PC-3 (cell line): ENCODE results near the gene PALB2. TPM values are rescaled to one million over a fixed set of nuclear protein-coding genes. Genes with fewer than 3 reads are reported as not detected.

Source experiments
- ATAC-seq: fragments of 200-7000 bp; cut with Tn5 transposase; 2 replicates; pipeline ENCODE4 v1.9.1; 2020; ENCODE audit warnings: mild to moderate bottlenecking, moderate library complexity
- BruUV-seq: library from RNA; stranded (reverse); fragments of 400-500 nt; replicated peaks from 2 replicates; lab custom pipeline; 2021; lab: Mats Ljungman, UMichigan
- CTCF ChIA-PET: fragments of 300-600 bp; sonication (Branson Sonifier 250); formaldehyde crosslinking; loops from one replicate; lab custom pipeline; 2022; ENCODE audit warnings: antibody characterized with exemption; lab: Charles Lee
- POLR2A ChIA-PET: fragments of 300-600 bp; sonication (Branson Sonifier 250); formaldehyde crosslinking; loops from one replicate; lab custom pipeline; 2022; ENCODE audit warnings: antibody characterized with exemption; ENCODE audit not compliant: unreplicated experiment; lab: Charles Lee
- DNase-seq: peaks from one replicate; pipeline ENCODE4 v3.0.0-alpha.2; 2015
- H2AFZ ChIP-seq: fragments of 300-600 bp; sonication (generic); 2 replicates; pipeline ENCODE4 v1.6.0; 2016; ENCODE audit warnings: antibody characterized with exemption, low read length
- H3F3A ChIP-seq: fragments of 300-600 bp; sonication (generic); one replicate; pipeline ENCODE4 v1.6.0; 2017; ENCODE audit warnings: antibody characterized with exemption, low read length, control low read depth, mild to moderate bottlenecking; ENCODE audit not compliant: unreplicated experiment
- H3K27ac ChIP-seq: fragments of 300-600 bp; sonication (generic); 2 replicates; pipeline ENCODE4 v1.5.1; 2016; ENCODE audit warnings: mild to moderate bottlenecking, low read length
- H3K27me3 ChIP-seq: fragments of 300-600 bp; sonication (generic); 2 replicates; pipeline ENCODE4 v1.6.1; 2016; ENCODE audit warnings: low read length, mixed read lengths
- H3K36me3 ChIP-seq: fragments of 300-600 bp; sonication (generic); 2 replicates; pipeline ENCODE4 v1.6.1; 2016; ENCODE audit warnings: low read depth, mixed run types, low read length, mixed read lengths
- H3K4me1 ChIP-seq: fragments of 300-600 bp; sonication (generic); 2 replicates; pipeline ENCODE4 v1.5.1; 2016; ENCODE audit warnings: low read length; ENCODE audit not compliant: insufficient read depth
- H3K4me2 ChIP-seq: fragments of 300-600 bp; sonication (generic); 2 replicates; pipeline ENCODE4 v1.6.0; 2016; ENCODE audit warnings: low read length
- H3K4me3 ChIP-seq: fragments of 300-600 bp; sonication (generic); 2 replicates; pipeline ENCODE4 v1.5.1; 2016; ENCODE audit warnings: mild to moderate bottlenecking, low read length, mixed read lengths
- H3K79me2 ChIP-seq: fragments of 300-600 bp; sonication (generic); 2 replicates; pipeline ENCODE4 v1.6.1; 2017; ENCODE audit warnings: low read length, mixed read lengths
- H3K9ac ChIP-seq: fragments of 300-600 bp; sonication (generic); 2 replicates; pipeline ENCODE4 v1.6.0; 2016; ENCODE audit warnings: mild to moderate bottlenecking, low read length
- H3K9me2 ChIP-seq: fragments of 300-600 bp; sonication (generic); replicated peaks from 2 replicates; pipeline ENCODE4 v1.6.1; 2016; ENCODE audit warnings: mixed run types, low read length, mixed read lengths
- H3K9me3 ChIP-seq: fragments of 300-600 bp; sonication (generic); 2 replicates; pipeline ENCODE4 v1.6.1; 2016; ENCODE audit warnings: low read length, mixed read lengths
- H4K20me1 ChIP-seq: fragments of 300-600 bp; sonication (generic); 2 replicates; pipeline ENCODE4 v1.6.1; 2016; ENCODE audit warnings: low read length, mixed read lengths
- EZH2 ChIP-seq: fragments of 300-600 bp; sonication (generic); IDR thresholded peaks from one replicate; pipeline ENCODE4 v1.6.1; 2017; ENCODE audit warnings: antibody characterized with exemption, mild to moderate bottlenecking, low read length; ENCODE audit not compliant: unreplicated experiment
- EZH2phosphoT487 ChIP-seq: fragments of 300-600 bp; sonication (generic); IDR thresholded peaks from 2 replicates; pipeline ENCODE4 v1.6.1; 2018; ENCODE audit warnings: mild to moderate bottlenecking, antibody characterized with exemption, low read length, borderline replicate concordance
- intact Hi-C: fragments of 100-400 bp; cut with micrococcal nuclease; formaldehyde crosslinking; loops from 2 replicates; pipeline ENCODE4 v1.9.0; 2023
- total RNA-seq: library from RNA; depleted of rRNA; stranded (reverse); fragments of >200 nt; gene quantifications from 2 replicates; pipeline ENCODE4 v1.2.3, GENCODE V29; 2014
- TF ChIP-seq, protein P1 (sequence below): fragments of 300-600 bp; sonication (generic); conservative IDR thresholded peaks from 2 replicates; pipeline ENCODE4 v1.5.1; 2017; ENCODE audit warnings: antibody characterized with exemption, low read depth, mild to moderate bottlenecking, low read length

Gene PALB2
- total RNA-seq, 1 experiment from 2014 or later = 4.9 TPM

DNA sequence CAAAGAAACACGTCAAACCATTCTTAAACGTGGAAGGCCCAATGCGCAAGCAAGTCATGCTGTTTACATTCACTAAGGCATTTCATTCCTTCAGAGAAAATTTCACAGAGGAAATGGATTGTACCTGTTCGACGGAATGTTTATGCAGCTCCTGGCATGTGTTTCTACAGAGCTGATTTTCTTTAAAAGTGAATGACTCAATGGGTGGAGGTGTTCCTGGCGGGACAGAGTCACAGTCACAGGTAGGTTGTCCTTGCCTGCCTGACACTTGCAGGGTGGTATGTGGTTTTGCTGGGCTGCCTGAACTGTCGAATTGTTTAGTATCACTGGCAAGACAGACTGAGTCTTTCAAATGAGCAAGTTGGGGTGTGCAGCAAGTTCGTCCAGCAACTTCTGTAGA is 11.6 kb downstream of the PALB2 start:
- no peaks in the 10 kb centered on the region for H3K9me2 ChIP-seq
- no peaks in the 10 kb centered on the region for H3K79me2 ChIP-seq
- no peak overlapping the region for H3K4me2 ChIP-seq
- H4K20me1 ChIP-seq = no peaks in the 10 kb centered on the region
- POLR2A ChIA-PET = no interaction called here
- H3F3A ChIP-seq = no peaks in the 10 kb centered on the region
- intact Hi-C loops = no loop called here
- BruUV-seq = no TSS peak
- TF ChIP-seq, protein P1, sequence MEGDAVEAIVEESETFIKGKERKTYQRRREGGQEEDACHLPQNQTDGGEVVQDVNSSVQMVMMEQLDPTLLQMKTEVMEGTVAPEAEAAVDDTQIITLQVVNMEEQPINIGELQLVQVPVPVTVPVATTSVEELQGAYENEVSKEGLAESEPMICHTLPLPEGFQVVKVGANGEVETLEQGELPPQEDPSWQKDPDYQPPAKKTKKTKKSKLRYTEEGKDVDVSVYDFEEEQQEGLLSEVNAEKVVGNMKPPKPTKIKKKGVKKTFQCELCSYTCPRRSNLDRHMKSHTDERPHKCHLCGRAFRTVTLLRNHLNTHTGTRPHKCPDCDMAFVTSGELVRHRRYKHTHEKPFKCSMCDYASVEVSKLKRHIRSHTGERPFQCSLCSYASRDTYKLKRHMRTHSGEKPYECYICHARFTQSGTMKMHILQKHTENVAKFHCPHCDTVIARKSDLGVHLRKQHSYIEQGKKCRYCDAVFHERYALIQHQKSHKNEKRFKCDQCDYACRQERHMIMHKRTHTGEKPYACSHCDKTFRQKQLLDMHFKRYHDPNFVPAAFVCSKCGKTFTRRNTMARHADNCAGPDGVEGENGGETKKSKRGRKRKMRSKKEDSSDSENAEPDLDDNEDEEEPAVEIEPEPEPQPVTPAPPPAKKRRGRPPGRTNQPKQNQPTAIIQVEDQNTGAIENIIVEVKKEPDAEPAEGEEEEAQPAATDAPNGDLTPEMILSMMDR = no peak
- TF ChIP-seq EZH2phosphoT487 = no peak
- no peak for TF ChIP-seq EZH2
- no peak overlapping the region for H3K27ac ChIP-seq
- peaks cover 3% of the 10 kb centered on the region; the same call in 1 of the 2 replicates for H3K36me3 ChIP-seq
- H3K4me3 ChIP-seq = no peak overlapping the region
- DNase-seq = no peak
- no peak overlapping the region for H2AFZ ChIP-seq
- no peaks in the 10 kb centered on the region for H3K9me3 ChIP-seq
- no peaks in the 10 kb centered on the region for H3K27me3 ChIP-seq
- CTCF ChIA-PET = no interaction called here
- ATAC-seq = no peak
- H3K4me1 ChIP-seq = no peaks in the 10 kb centered on the region
- H3K9ac ChIP-seq = no peak overlapping the region

- no peak for DNase-seq
- H3K4me3 ChIP-seq = no peak overlapping the region
- ChIA-PET CTCF (no interaction called here), POLR2A (no interaction called here)
- peaks cover 6% of the 10 kb centered on the region for H3K36me3 ChIP-seq
- no peaks in the 10 kb centered on the region for H3K79me2 ChIP-seq
- H3K9me2 ChIP-seq = no peaks in the 10 kb centered on the region
- H2AFZ ChIP-seq = no peak overlapping the region
- H3K27ac ChIP-seq = no peak overlapping the region
- intact Hi-C loops = no loop called here
- H4K20me1 ChIP-seq = no peaks in the 10 kb centered on the region
- no peaks in the 10 kb centered on the region for H3K4me1 ChIP-seq
- no peak overlapping the region for H3K4me2 ChIP-seq
- no peaks in the 10 kb centered on the region for H3K27me3 ChIP-seq
- no peaks in the 10 kb centered on the region for H3K9me3 ChIP-seq
- ATAC-seq = no peak
- H3K9ac ChIP-seq = no peak overlapping the region
- H3F3A ChIP-seq = no peaks in the 10 kb centered on the region
- no TSS peak for BruUV-seq
- no peak for TF ChIP-seq EZH2phosphoT487
- TF ChIP-seq EZH2 = no peak
- TF ChIP-seq, protein P1 = no peak
Observed at GRCh38 chr16:23624092-23624491, 17.0 kb downstream of the PALB2 start.

- TF ChIP-seq EZH2phosphoT487 (no peak), EZH2 (no peak)
- TF ChIP-seq, protein P1 = no peak
- H3K79me2 ChIP-seq = no peaks in the 10 kb centered on the region
- no peaks in the 10 kb centered on the region; the same call in 1 of the 2 replicates for H3K36me3 ChIP-seq
- no TSS peak for BruUV-seq
- peak overlapping the region; percentile 28; the same call in 1 of the 2 replicates for H3K27ac ChIP-seq
- H3K4me1 ChIP-seq = no peaks in the 10 kb centered on the region; the same call in 1 of the 2 replicates
- no peak overlapping the region for H2AFZ ChIP-seq
- CTCF ChIA-PET = no interaction called here
- no peaks in the 10 kb centered on the region for H3K9me2 ChIP-seq
- peak; percentile 37 for DNase-seq
- POLR2A ChIA-PET = no interaction called here
- no peaks in the 10 kb centered on the region for H3F3A ChIP-seq
- H3K27me3 ChIP-seq = no peaks in the 10 kb centered on the region
- peak; percentile 67 for ATAC-seq
- H3K9me3 ChIP-seq = no peaks in the 10 kb centered on the region
- intact Hi-C loops = no loop called here
- no peak overlapping the region for H3K4me3 ChIP-seq
- no peak overlapping the region for H3K4me2 ChIP-seq
- no peak overlapping the region for H3K9ac ChIP-seq
- no peaks in the 10 kb centered on the region for H4K20me1 ChIP-seq
Observed at GRCh38 chr16:23615805-23616204, 25.3 kb downstream of the PALB2 start.
